ENCODE measurements around the gene SHROOM1.

Gene SHROOM1

GRCh38 chr5:132774896-132775295 lies 55.6 kb downstream of the SHROOM1 start:
- no peak for DNase-seq

GRCh38 chr5:132774406-132774805 lies 56.0 kb downstream of the SHROOM1 start:
- DNase-seq = no peak

GRCh38 chr5:132773601-132774355 lies 56.7 kb downstream of the SHROOM1 start:
- no peak for DNase-seq

- no peak for DNase-seq
Measured at GRCh38 chr5:132773114-132773513, 57.3 kb downstream of the SHROOM1 start.

- no peak for DNase-seq
Measured at GRCh38 chr5:132772291-132773070, 58.0 kb downstream of the SHROOM1 start.
